Measurements from ENCODE around the gene DDR1.

Gene DDR1

DNA sequence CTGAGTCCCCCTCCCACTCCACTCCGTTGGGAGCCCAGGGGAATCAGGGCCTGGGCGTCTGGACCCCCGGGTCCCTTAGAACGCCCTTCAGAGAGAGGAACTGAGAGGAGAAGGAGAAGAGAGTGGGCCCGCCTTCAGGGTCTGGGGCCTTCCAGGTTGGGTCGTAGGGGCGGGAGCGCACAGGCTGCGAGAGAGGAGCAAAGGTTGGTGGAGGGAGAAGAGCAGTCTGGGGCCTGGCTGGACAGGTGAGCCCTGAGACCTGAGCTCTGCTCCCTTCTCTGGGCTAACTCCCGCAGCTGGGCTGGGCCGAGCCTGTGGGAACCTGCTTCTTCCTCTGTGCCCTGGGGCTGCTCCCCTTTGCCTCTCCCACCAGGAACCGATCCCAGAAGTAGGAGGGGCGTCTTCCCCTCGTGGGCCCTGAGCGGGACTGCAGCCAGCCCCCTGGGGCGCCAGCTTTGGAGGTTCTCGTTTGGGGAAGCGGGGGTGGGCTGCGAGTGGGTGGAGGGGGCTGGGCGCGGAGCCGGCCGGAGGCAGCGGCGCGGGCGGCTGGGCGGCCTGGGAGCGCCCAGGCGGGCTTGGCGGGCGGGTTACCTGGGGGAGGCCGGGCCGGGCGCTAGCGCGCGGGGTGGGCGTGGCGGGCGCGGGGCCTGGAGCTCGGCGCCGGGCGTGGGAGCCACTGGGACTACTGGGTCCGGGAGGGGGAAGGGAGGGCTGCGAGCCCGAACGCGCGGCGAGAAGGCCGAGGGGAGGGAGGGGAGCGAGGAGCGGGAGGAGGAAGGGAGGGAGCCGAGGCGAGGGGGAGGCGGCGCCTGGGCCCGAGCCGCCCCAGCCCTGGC lies at the start of gene DDR1:
Gene DDR1 (plus strand): TSS at position 835 of the 836 bp plus-strand sequence. CDS start 4,211 bp downstream, outside the sequence.
- TF ChIP-seq CTCF (IDR thresholded peaks at IDR 0.05; ENCODE audit: insufficient read depth, low read depth, low read length, missing control alignments): no peak
- peak; percentile 60 for DNase-seq (ENCODE audit: low read depth)
- H3K4me3 ChIP-seq (ENCODE audit: low read depth, low read length): peak within 1 kb of the TSS; percentile 59

- no peak for DNase-seq (ENCODE audit: low read depth)
- no peak for TF ChIP-seq CTCF (IDR thresholded peaks at IDR 0.05; ENCODE audit: insufficient read depth, low read depth, low read length, missing control alignments)
- H3K4me3 ChIP-seq (ENCODE audit: low read depth, low read length): no peak overlapping the region
Measured at GRCh38 chr6:30834646-30835045, 49.7 kb upstream of the DDR1 start.

GRCh38 chr6:30835576-30835975 lies 48.7 kb upstream of the DDR1 start:
- no peak overlapping the region for H3K4me3 ChIP-seq (ENCODE audit: low read depth, low read length)
- TF ChIP-seq CTCF (IDR thresholded peaks at IDR 0.05; ENCODE audit: insufficient read depth, low read depth, low read length, missing control alignments): no peak
- no peak for DNase-seq (ENCODE audit: low read depth)

- no peak overlapping the region for H3K4me3 ChIP-seq (ENCODE audit: low read depth, low read length)
- no peak for TF ChIP-seq CTCF (IDR thresholded peaks at IDR 0.05; ENCODE audit: insufficient read depth, low read depth, low read length, missing control alignments)
- no peak for DNase-seq (ENCODE audit: low read depth)
Measured at GRCh38 chr6:30836431-30836866, 47.9 kb upstream of the DDR1 start.

DNA sequence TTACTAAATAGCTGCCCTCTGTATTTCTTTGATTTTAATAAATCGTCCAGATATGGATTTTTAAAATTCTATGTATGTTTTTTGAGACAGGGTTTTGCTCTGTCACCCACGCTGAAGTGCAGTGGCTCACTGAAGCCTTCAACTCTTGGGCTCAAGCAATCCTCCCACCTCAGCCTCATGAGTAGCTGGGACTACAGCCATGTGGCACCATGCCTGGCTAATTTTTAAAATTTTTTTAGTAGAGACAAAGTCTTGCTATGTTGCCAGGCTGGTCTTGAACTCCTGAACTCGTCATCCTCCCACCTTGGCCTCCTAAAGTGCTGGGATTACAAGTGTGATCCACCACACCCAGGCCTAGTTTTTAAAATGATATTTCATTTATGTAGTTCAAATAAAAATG lies 47.4 kb upstream of the DDR1 start:
- no peak overlapping the region for H3K4me3 ChIP-seq (ENCODE audit: low read depth, low read length)
- TF ChIP-seq CTCF (IDR thresholded peaks at IDR 0.05; ENCODE audit: insufficient read depth, low read depth, low read length, missing control alignments): no peak
- no peak for DNase-seq (ENCODE audit: low read depth)

DNA sequence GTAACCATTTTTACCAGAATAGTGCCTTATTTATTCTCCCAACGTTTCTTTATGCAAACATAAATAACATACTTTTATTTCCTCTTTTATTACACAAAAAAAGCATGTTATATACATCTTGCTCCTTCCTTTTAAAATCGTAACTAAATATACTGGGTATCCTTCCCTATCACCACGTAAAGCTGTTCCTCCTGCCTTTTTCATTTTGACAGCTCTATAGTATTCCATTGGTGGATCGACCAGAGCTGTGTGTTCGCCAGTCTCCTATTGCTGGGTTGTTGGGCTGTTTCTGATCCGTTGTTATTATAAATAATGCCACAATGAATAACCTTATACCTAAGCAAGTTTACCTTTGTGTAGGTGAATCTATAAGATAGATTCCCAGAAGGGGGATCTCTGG lies 46.9 kb upstream of the DDR1 start:
- no peak for TF ChIP-seq CTCF (IDR thresholded peaks at IDR 0.05; ENCODE audit: insufficient read depth, low read depth, low read length, missing control alignments)
- no peak overlapping the region for H3K4me3 ChIP-seq (ENCODE audit: low read depth, low read length)
- DNase-seq (ENCODE audit: low read depth): no peak

DNA sequence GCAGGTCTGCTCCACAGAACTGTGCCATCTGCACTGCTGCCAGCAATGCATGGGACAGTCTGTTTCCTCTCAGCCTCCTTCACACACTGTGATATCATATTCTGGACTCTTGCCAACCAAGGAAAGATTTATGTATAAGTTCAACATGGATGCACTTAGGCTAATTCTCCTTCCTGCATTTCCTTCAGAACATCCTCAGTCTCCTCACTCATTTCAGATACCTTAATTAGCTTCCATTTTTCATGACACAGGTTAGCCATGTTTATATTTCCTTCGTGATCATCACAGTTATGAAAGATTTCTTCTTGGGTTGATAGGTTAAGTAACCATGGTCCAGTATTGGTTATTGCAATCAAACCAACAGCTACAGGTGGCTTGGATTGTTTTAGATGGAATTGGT lies 46.4 kb upstream of the DDR1 start:
- TF ChIP-seq CTCF (IDR thresholded peaks at IDR 0.05; ENCODE audit: insufficient read depth, low read depth, low read length, missing control alignments): no peak
- DNase-seq (ENCODE audit: low read depth): no peak
- no peak overlapping the region for H3K4me3 ChIP-seq (ENCODE audit: low read depth, low read length)

Data from GM12865 (cell line).